ENCODE results near the gene GNGT1.

GNGT1 gene

GRCh38 chr7:93941945-93942344 is 35.6 kb downstream of the GNGT1 start:
- DNase-seq (ENCODE audit: low read depth in 3 of 3) = no peak

GRCh38 chr7:93943816-93944540 is 37.6 kb downstream of the GNGT1 start:
- no peak for DNase-seq (ENCODE audit: low read depth in 3 of 3)

GRCh38 chr7:93944673-93945072 is 38.3 kb downstream of the GNGT1 start:
- no peak for DNase-seq (ENCODE audit: low read depth in 3 of 3)

- no peak for DNase-seq (ENCODE audit: low read depth in 3 of 3)
Observed at GRCh38 chr7:93945083-93945482, 38.7 kb downstream of the GNGT1 start.

- no peak for DNase-seq (ENCODE audit: low read depth in 3 of 3)
Observed at GRCh38 chr7:93945756-93946535, 39.6 kb downstream of the GNGT1 start.

GRCh38 chr7:93948106-93948505 is 41.7 kb downstream of the GNGT1 start:
- DNase-seq (ENCODE audit: low read depth in 3 of 3) = no peak

- no peak for DNase-seq (ENCODE audit: low read depth in 3 of 3)
Observed at GRCh38 chr7:93948873-93949272, 42.5 kb downstream of the GNGT1 start.

GRCh38 chr7:93949423-93949822 is 43.1 kb downstream of the GNGT1 start:
- DNase-seq (ENCODE audit: low read depth in 3 of 3) = no peak

GRCh38 chr7:93955304-93955703 is 48.9 kb downstream of the GNGT1 start:
- no peak for DNase-seq (ENCODE audit: low read depth in 3 of 3)

GRCh38 chr7:93957767-93958166 is 51.4 kb downstream of the GNGT1 start:
- DNase-seq (ENCODE audit: low read depth in 3 of 3) = no peak

GRCh38 chr7:93958216-93958615 is 51.8 kb downstream of the GNGT1 start:
- no peak for DNase-seq (ENCODE audit: low read depth in 3 of 3)

GRCh38 chr7:93958651-93959050 is 52.3 kb downstream of the GNGT1 start:
- no peak for DNase-seq (ENCODE audit: low read depth in 3 of 3)
